HL-60 (cell line): ENCODE data around the gene FBXL7. TPM values are rescaled to one million over a fixed set of nuclear protein-coding genes. Genes with fewer than 3 reads are reported as not detected.

Source experiments
- DNase-seq, 2 experiments: peaks; one replicate each; pipeline ENCODE4 v3.0.0-alpha.2; 2010 to 2020; ENCODE audit warnings: low read depth in 1 of 2, low spot score in 1 of 2
- H3K27ac ChIP-seq: fragments of 250-450 bp; sonication (Bioruptor Pico); replicated peaks from 2 replicates; pipeline ENCODE4 v1.5.1; 2020; ENCODE audit warnings: mild to moderate bottlenecking, moderate library complexity
- H3K27me3 ChIP-seq: fragments of 250-450 bp; sonication (Bioruptor Pico); 2 replicates; pipeline ENCODE4 v1.5.1; 2021; ENCODE audit warnings: mild to moderate bottlenecking, moderate library complexity; ENCODE audit not compliant: insufficient read depth, poor library complexity, severe bottlenecking
- H3K4me3 ChIP-seq: replicated peaks from 2 replicates; pipeline ENCODE4 v1.5.1; 2011; ENCODE audit warnings: mild to moderate bottlenecking, control low read depth, low read length; ENCODE audit not compliant: insufficient read depth
- CTCF ChIP-seq: IDR thresholded peaks from one replicate; pipeline ENCODE4 v1.5.1; 2011; ENCODE audit warnings: low read length, control low read depth, inconsistent platforms; ENCODE audit not compliant: insufficient read depth
- GABPA ChIP-seq: IDR thresholded peaks from 2 replicates; pipeline ENCODE4 v1.6.1; 2012; ENCODE audit warnings: low read depth
- POLR2AphosphoS5 ChIP-seq: IDR thresholded peaks from 2 replicates; pipeline ENCODE4 v1.6.1; 2012; ENCODE audit warnings: low read depth
- REST ChIP-seq: IDR thresholded peaks from 2 replicates; pipeline ENCODE4 v1.6.1; 2012; ENCODE audit warnings: low read depth; ENCODE audit not compliant: insufficient replicate concordance
- SPI1 ChIP-seq: IDR thresholded peaks from 2 replicates; pipeline ENCODE4 v1.6.1; 2012; ENCODE audit warnings: low read depth, mild to moderate bottlenecking, borderline replicate concordance
- microRNA-seq: library from miRNA; unstranded; fragments of <30 nt; microRNA quantifications from one replicate; pipeline ENCODE4, GENCODE V29; 2018

The FBXL7 gene

GRCh38 chr5:15977851-15978250, 477.9 kb downstream of the FBXL7 start:
- TF ChIP-seq REST (no peak), CTCF (no peak), SPI1 (no peak), POLR2AphosphoS5 (no peak), GABPA (no peak)
- no peak overlapping the region for H3K27ac ChIP-seq
- no peak for DNase-seq
- no peaks in the 10 kb centered on the region for H3K27me3 ChIP-seq
- no peak overlapping the region for H3K4me3 ChIP-seq

- Histone ChIP-seq H3K4me3 (no peak overlapping the region), H3K27me3 (no peaks in the 10 kb centered on the region), H3K27ac (no peak overlapping the region)
- no peak for DNase-seq
- TF ChIP-seq POLR2AphosphoS5 (no peak), REST (no peak), GABPA (no peak), SPI1 (no peak), CTCF (no peak)
These were observed 480.9 kb downstream of the FBXL7 start for GRCh38 chr5:15980835-15981234.

GRCh38 chr5:15983392-15983791, 483.4 kb downstream of the FBXL7 start:
- H3K4me3 ChIP-seq: no peak overlapping the region
- TF ChIP-seq REST (no peak), POLR2AphosphoS5 (no peak), CTCF (no peak), GABPA (no peak), SPI1 (no peak)
- no peak for DNase-seq
- no peaks in the 10 kb centered on the region for H3K27me3 ChIP-seq
- H3K27ac ChIP-seq: no peak overlapping the region

Small RNA genes lying within 50 kb of the gene (microRNA-seq; reads per million reads assigned to microRNA genes)
- gene MIR887: not detected
